Renal pelvis (tissue), 4 donors: ENCODE data around the gene PRPF6. TPM values are rescaled to one million over a fixed set of nuclear protein-coding genes. Genes with fewer than 3 reads are reported as not detected.
"Not testable (repeated sequence)": the region's sequence is repeated elsewhere in the genome, so short reads cannot be mapped to it uniquely, and the experiment has no call there.

Source experiments
- DNase-seq: peaks from one replicate; pipeline ENCODE4 v3.0.0-alpha.2; 2013
- polyA plus RNA-seq, 3 donors: library from polyadenylated mRNA; unstranded; fragments of 120-200 nt; gene quantifications; one replicate each; pipeline ENCODE4 v1.2.1, GENCODE V29; 2013; ENCODE audit not compliant: insufficient read length in 3 of 3

Gene PRPF6
- polyA plus RNA-seq, 3 donors, result 87.4 to 97.2 (median 92.1) TPM

GRCh38 chr20:64006490-64006889 lies 25.6 kb downstream of the PRPF6 start:
- no peak for DNase-seq

- DNase-seq, result no peak
Observed at GRCh38 chr20:64006902-64007301, 26.0 kb downstream of the PRPF6 start.

GRCh38 chr20:64009811-64010387 lies 29.0 kb downstream of the PRPF6 start:
- DNase-seq, result no peak

- DNase-seq, result no peak
Observed at GRCh38 chr20:64010711-64011237, 29.8 kb downstream of the PRPF6 start.

- no peak for DNase-seq
Observed at GRCh38 chr20:64011366-64011779, 30.4 kb downstream of the PRPF6 start.

- not testable (repeated sequence) for DNase-seq
Observed at GRCh38 chr20:64012385-64013154, 31.6 kb downstream of the PRPF6 start.

GRCh38 chr20:64015635-64016034 lies 34.7 kb downstream of the PRPF6 start:
- DNase-seq, result no peak

GRCh38 chr20:64021124-64021975 lies 40.4 kb downstream of the PRPF6 start:
- DNase-seq, result no peak

GRCh38 chr20:64022671-64023360 lies 41.9 kb downstream of the PRPF6 start:
- DNase-seq, result no peak

- DNase-seq, result no peak
Observed at GRCh38 chr20:64023361-64024140, 42.6 kb downstream of the PRPF6 start.

- no peak for DNase-seq
Observed at GRCh38 chr20:64024141-64024990, 43.4 kb downstream of the PRPF6 start.

- no peak for DNase-seq
Observed at GRCh38 chr20:64025101-64025825, 44.3 kb downstream of the PRPF6 start.

- no peak for DNase-seq
Observed at GRCh38 chr20:64025826-64026412, 45.0 kb downstream of the PRPF6 start.

- no peak for DNase-seq
Observed at GRCh38 chr20:64027981-64028685, 47.2 kb downstream of the PRPF6 start.

GRCh38 chr20:64029293-64030117 lies 48.6 kb downstream of the PRPF6 start:
- DNase-seq, result no peak

GRCh38 chr20:64030371-64031134 lies 49.6 kb downstream of the PRPF6 start:
- DNase-seq, result no peak
